ENCODE measurements around the gene RFX7.
"Not testable (repeated sequence)": the region's sequence is repeated elsewhere in the genome, so short reads cannot be mapped to it uniquely, and the experiment has no call there.

GRCh38 chr15:56257306-56257705 lies 13.6 kb upstream of the RFX7 start:
- TF ChIP-seq POLR2A, CTCF (IDR thresholded peaks at IDR 0.05): not testable (repeated sequence)
